ENCODE data around the gene CPED1.
"Not testable (repeated sequence)": the region's sequence is repeated elsewhere in the genome, so short reads cannot be mapped to it uniquely, and the experiment has no call there.

The CPED1 gene

DNA sequence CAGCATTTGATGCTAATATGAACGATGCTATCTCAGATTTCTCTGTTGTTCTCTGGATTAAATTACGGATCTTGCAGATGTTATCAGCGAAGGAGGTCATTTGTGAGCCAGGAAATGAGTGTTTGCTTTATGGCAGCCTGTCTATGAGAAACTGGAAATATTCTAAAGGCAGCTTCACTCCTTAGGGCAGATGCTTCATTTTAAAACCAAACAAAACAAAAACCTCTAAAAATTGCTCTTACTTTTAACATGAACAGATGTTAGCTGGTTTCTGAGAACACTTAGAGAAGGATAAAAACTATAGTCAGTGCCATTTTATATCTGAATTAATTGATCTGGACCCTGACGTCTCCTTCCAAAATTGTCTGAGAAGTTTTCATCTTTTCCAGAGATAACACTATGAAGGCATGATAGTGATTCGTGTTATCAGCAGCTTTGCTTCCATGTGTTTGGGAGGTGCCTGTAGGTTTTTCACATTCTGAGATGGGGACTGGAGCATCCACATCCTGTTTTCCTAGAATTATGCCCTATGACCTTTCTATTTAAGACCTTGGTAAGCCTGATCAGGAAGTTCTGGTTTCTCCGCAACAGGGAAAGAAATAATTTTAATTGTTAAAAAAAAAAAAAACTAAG lies 53.1 kb downstream of the CPED1 start:
- DNase-seq (ENCODE audit: low read depth), result no peak

DNA sequence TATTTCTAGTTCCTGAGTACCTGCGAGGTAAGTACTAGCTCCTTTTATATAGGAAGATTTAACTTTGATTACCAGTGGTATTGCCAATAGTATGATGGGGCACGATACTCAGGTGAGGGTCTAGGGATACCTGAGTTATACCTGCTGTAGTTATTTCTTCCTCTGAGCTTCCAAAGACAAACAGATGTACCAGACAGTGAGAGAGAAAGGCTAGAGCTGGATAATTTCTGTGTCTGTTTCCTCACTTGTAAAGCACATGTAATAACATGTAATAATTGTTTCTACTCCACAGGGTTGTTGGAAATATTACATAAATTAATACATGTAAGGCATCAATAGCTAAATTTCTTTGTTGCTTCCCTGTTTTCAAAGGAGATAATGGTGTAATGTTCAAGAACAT lies 53.7 kb downstream of the CPED1 start:
- DNase-seq (ENCODE audit: low read depth), result no peak

DNA sequence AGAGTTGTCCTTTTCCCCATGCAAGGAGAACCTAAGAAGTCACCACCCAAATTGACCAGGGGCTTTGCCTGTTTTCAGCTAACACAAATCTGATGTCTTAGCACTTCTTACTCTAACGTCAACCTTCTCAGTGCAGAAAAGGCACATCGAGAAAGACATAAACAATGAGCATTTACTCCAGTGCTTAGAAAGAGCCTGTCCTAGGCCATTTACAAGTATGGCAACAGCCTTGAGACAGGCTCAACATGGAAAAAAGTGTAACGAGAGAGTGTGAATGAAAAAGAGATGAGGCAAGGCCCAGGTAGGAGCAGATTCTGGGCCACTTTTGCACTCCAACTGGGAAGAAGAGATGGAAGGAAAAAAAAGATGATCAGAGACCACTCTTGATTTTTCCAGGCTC lies 54.4 kb downstream of the CPED1 start:
- DNase-seq (ENCODE audit: low read depth), result no peak

DNA sequence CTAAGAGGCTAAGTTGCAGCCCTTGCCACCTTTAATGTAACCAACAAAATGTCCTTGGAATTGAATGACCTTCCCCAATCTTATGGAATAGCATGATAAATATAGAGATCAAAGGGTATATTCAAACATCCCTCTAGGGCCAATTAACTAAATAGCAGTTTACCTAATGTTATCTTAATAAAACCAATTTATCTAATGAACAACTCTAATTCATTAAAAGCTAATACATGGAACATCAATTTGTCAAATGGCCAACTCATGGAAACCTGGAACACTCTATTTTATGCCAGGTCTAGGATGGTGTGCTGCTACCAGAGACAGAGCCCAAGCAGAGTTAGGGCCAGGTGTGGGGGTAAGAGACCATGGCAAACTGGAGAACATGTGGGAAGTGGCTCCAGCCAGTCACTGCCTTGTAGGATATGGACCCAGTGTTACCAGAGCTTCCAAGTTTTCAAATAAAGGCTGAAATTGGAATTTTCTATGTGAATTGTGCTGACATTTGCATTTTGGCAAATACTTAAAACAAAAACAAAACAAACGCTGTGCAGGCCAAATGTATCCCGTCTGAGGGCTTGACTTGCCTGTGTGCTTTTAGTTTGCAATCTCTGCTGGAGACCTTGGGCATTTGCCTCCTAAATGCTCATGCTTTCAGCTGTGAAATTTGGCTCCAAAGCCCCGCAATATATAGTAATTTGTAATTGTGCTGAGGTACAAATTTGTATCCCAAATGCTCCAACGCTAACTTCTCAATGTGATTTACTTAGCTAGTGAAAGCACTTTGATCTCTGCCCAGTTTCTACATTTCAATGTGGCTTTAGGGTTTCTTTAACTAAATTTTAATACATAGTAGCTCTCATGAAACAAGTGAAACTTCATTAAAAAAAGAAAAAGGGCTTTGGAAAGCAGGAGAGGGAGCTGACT lies 55.1 kb downstream of the CPED1 start:
- no peak for DNase-seq (ENCODE audit: low read depth)

DNA sequence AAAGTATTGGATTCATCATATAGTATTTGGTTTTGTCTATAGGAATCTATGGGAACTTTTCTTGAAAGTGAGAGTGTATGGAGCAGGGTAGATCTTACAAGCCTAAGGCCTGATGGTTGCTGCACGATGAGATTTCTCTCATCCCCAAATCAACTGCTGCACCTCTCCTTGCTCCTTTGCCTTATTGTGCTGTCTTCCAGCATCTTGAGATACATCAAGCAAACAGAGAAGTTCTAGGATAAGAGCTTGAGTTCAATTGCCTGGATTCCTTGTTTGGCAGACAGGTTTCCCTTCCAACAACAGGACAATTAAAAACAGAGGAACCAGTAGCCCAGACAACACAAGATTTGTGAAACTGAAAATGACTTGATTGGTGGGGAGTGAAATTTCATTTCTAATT lies 56.6 kb downstream of the CPED1 start:
- DNase-seq (ENCODE audit: low read depth), result no peak

DNA sequence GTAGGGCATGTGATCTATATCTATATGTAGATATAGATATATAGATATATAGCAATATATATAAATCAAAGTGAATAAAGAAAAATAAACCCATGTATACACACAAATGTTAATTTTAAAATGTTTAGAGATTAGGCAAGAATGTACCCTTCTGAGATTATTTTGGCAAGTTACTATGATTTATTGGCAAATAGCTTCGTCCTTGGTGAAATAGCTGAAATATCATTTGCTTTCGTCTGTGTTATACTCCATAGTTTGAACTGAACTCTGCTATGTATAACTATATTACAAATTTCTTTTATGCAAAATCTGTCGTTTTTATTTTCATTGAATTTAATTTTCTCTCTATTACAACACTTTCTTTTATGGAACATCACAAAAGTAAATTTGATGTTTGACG lies 57.5 kb downstream of the CPED1 start:
- DNase-seq (ENCODE audit: low read depth), result no peak

DNA sequence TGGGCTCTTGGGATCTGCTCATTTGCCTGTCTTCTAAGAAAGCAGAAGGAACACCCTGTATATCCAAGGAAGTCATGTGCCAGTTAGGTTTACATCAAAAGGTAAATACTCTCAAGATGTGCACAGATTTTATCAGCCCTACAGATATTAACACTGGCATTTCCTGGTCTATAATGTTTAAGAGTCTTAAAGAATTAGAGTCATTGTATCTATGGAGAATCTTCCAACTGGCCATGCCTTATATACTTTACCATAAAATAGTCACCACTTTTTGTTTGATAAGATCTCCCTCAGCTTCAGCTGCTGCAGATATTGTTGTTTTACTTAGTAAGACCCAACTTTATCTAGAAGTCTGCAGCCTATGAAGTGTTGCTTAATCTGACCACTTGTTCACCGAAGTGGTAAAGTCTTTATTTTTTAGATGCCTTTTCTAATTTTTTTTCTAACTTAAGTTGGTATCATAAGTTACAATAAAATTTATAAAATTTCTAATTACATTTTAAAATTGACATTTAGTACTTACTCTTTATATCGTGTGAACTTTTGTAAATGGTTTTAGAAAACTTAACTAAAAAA lies 58.5 kb downstream of the CPED1 start:
- DNase-seq (ENCODE audit: low read depth), result no peak

DNA sequence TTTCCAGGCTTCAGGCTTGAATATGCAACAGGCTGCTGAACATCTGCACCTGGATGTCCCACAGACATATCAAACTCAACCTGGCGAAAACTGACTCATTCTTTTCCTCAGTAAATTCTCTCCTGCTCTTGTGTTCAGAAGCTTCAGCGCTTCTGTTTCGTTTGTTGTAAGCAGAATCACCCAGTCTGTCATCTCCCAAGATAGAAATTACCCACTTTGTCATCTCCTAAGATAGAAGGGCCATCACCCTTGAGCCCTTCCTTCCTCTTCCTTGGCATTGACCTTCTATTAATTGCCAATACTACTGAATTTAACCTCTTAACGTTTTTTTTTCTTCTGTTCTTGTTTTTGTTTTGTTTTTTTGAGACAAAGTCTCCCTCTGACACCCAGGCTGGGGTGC lies 59.7 kb downstream of the CPED1 start:
- DNase-seq (ENCODE audit: low read depth), result no peak

DNA sequence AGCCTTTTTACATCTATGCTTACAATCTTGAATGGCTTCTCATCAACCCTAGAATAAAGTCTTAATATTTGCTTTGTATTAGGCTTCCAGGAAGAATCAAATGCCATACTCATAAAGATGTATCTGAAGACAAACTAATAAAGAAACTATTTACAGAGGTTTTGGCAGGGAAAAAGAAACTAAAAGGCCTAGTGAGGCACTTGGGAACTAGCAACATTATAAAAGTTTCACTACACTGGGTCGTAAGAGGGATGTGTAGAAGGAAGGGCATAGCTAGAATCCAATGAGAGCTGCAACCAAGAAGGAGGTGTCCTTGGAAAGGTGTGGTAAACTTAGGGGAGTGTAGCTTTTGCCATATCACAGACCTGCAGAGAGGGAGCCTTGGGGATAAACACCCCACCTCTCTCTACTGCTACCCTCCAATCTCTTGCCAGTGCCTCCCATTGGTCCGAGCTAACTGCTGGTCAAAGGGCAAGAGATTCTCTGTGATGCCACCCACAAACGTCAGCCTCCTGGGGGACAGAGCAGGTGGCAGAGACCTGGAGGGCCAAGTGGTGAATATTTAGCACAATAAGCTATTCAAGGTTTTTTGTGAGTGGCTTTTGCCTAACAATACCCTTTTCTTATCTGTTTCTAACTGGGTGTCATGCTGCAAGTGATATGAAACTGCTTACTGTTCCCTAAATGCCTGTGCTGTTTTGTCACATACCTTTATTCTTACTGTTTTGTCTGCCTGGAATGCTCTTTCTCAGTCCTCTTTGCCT lies 60.7 kb downstream of the CPED1 start:
- no peak for DNase-seq (ENCODE audit: low read depth)

DNA sequence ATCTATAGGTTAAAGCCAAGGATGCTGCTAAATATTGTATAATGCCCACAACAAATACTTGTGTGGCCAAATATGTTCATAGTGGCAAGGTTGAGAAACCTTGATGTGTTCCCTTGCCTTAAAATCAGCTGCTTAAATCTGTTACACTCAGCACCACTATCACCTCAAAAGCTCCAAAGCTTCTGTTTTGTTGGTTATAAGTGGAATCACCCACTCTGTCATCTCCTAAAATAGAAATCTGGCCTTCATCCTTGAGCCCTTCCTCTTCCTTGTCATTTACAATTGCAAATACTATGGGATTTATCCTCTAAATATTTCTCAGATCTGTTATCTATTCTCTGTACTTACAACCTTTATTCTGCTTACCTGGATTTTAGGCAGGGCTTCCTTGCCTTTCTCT lies 61.4 kb downstream of the CPED1 start:
- DNase-seq (ENCODE audit: low read depth), result no peak

DNA sequence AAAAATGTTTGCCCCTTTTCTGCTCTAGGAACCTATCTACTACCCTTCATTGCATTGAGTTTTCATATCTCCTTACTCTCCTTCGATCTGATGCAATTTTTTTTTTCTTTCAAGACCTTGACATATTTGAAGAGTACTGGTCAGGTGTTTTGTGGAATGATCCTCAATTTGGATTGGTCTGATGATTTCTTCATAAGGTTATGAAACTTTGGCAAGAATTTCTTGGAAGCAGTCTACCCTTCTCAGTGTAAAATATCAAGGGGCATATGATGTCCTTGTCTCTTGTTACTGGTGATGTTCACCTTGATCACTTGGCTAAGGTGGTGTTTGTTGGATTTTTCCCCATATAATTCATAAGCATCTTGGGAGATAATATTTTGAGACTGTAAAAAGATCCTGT lies 64.7 kb downstream of the CPED1 start:
- DNase-seq (ENCODE audit: low read depth), result no peak

DNA sequence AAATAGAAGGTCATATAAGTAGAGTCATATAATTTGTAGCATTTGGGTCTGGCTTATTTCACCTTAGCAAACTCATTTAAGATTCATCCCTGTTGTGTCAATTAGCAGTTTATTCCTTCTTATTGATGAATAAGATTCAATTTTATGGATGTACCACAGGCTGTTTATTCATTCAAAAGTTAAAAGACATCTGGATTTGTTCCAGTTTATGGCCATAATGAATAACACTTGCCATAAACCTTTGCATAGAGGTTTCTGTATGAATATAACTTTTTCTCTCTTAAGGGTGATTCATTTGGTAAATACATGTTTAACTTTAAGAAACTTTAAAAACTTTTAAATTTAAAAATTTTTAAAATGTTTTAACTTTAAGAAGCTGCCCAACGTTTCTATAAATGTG lies 66.4 kb downstream of the CPED1 start:
- no peak for DNase-seq (ENCODE audit: low read depth)

DNA sequence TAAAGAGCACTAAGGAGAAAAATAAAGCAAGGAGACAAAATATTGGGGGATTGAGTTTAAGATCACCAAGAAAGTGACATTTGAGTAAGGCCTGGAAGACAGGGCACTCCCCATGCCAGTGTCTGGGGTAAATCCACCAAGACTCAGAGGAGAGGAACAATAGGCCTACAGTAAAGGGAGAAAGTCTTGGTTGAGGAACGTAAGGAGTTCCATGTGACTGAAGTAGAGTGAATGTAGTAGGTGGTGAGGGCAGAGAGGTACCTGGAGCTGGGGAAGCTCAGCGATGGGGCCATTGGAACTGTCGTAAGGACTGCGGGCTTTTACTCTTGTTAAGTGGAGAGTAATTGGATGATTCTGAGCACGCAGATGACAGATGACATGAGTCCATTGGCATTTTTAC lies 69.4 kb downstream of the CPED1 start:
- DNase-seq (ENCODE audit: low read depth), result no peak

DNA sequence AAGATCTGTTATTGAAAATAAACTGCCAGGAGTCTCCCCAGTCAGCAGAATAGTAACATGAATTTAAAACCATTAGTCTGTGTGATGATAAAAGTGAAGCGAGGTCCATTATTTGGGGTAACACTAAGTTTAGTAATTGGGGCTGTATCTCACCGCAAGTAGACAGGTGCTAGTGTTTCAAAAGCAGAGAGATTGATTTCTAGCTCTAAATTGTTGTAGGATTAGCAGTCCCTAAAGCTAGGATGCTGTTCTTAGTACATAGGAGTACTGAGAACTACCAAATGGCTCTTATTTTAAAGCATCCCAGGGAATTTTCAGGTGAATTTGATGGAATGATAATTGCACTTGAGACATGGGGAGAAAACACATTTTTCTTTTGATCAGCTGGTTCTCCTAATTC lies 70.5 kb downstream of the CPED1 start:
- no peak for DNase-seq (ENCODE audit: low read depth)

DNA sequence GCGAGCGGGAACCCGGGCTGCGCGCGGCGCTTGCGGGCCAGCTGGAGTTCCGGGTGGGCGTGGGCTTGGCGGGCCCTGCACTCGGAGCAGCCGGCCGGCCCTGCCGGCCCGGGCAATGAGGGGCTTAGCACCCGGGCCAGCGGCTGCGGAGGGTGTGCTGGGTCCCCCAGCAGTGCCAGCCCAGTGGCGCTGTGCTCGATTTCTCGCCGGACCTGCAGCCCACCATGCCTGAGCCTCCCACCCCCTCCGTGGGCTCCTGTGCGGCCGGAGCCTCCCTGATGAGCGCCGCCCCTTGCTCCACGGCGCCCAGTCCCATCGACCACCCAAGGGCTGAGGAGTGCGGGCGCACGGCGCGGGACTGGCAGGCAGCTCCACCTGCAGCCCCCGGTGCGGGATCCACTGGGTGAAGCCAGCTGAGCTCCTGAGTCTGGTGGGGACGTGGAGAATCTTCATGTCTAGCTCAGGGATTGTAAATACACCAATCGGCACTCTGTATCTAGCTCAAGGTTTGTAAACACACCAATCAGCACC lies 71.5 kb downstream of the CPED1 start:
- not testable (repeated sequence) for DNase-seq (ENCODE audit: low read depth)

DNA sequence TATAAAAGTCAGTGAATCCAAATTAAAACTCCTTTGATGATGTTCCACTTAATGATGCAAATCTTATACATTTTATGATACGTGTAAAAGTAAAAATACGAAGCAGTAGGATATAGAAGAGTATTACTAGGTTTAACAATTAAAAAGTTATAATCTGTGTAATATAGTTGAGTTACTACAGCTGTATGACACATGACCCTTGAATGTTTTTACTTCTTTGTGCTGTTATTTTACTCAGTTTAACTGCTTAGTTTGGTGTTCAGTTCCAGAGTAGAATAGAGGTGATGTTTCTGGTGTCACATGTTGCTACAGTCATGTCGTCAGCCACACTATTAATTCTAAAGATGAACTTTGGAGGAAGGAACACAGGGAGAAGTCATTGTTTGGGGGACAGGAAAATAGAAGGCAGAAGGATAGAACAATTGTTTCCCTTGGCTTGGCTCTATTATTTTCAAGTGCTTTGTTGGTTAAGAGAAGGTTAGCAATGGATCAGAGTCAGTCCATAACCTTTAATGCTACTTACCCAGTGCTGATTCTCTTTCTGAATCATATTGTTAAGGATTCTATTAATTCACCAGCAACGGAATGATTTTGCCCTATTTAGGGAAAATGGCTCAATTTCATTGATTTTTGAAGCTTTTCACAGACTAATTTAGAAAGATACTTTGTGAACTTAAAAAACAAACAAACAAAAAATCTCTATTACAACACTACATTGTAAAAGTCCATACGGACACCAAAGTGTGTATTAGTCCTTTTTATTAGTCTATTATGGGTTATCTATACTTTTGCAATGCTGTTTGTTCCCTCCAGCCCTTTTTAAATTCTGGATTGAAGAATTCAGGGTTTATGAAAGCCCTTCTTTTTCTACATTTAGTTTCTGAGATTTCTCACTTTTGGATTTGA lies 73.4 kb downstream of the CPED1 start:
- no peak for DNase-seq (ENCODE audit: low read depth)

DNA sequence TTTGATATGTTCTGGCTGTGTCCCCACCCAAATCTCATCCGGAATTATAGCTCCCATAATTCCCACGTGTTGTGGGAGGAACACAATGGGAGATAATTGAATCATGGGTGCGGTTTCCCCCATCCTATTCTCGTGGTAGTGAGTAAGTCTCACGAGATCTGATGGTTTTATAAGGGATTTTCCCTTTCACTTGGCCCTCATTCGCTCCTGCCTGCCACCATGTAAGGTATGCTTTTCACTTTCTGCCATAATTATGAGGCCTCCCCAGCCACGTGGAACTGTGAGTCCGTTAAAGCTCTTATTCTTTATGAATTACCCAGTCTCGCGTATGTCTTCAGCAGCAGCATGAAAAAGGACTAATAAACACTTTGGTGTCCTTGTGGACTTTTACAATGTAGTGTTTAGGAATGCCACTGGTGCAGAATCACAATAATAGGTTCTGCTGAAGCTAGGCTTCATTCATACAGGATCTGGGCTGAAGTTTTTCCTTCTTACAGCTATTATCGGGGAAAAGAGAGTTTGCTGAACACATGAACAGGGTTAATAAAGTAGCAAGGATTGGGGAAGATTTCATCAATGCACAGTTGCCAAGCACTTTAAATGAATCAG lies 74.3 kb downstream of the CPED1 start:
- DNase-seq (ENCODE audit: low read depth), result no peak

DNA sequence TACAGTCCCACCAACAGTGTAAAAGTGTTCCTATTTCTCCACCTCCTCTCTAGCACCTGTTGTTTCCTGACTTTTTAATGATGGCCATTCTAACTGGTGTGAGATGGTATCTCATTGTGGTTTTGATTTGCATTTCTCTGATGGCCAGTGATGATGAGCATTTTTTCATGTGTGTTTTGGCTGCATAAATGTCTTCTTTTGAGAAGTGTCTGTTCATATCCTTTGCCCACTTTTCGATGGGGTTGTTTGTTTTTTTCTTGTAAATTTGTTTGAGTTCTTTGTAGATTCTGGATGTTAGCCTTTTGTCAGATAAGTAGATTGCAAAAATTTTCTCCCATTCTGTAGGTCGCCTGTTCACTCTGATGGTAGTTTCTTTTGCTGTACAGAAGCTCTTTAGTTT lies 79.2 kb downstream of the CPED1 start:
- not testable (repeated sequence) for DNase-seq (ENCODE audit: low read depth)

DNA sequence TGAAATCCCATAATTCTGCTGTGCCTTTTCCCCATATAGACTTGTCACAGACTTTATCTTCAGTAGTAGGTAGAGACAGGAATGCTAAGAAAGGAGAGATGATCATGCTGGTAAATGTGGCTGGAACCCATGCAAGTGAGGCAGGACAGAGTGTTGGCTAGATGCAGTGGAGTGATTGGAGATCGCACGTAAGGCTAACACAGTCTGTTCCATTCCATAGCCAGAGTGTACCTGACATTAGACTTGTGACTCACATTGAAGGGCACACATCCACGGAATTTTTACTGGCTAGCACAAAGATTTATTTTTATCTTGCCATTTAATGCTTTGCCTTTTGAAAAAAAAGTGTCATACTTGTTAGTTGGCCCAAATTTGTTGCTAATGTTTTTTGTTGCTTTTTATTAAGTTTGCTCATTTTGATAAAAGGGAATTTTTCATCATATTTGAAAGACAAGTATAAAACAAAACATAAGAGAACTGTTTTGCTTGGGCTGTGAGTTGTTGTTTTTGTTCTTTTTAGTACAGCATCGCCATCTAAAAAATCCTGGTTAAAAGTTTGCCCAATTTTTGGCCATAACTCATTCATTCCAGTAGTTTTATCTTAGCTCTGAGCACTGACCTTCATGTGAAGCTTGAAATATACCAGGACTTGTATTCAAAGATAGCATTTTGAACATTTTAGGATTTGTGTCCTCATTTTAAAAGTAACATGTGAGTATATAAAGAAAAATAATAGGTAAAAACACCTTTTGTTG lies 81.0 kb downstream of the CPED1 start:
- no peak for DNase-seq (ENCODE audit: low read depth)

DNA sequence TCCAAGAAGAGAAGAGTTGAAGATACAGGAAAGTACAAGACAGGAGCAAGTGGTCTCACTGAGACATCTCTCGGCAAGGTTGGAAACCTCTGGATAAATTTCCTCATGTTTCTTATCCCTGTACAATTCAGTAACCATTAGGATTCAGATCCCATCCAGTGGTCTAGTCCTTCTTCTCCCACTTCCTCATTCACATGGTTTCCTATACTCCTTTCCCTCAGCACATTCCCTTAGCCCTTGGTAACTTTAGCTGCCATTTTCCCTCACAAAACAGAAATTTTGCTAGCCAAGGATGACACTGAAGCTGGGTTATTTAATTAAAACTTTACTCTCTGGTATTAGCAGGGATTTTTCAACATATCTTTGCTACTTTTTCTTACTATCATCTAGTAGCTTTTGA lies 82.6 kb downstream of the CPED1 start:
- no peak for DNase-seq (ENCODE audit: low read depth)

Data from non-pigmented ciliary epithelial cell (primary cell).